Stimulated activated memory B cell treated with anti-CD40 and anti-IgM and Interleukin-4, amounts not matched to agents 10 μg/mL and 1 μg/mL and 100 μg/mL, for 72 hours (primary cell): ENCODE data around the gene MPP1.
A peak's percentile ranks its signal among the peaks of the same experiment; 100 is the strongest.

Source experiments
- ATAC-seq: fragments of 150-1000 bp; cut with Tn5 transposase; 2 replicates; pipeline ENCODE4 v1.10.0; 2021
- H3K27ac Mint-ChIP-seq: one replicate; pipeline ENCODE4 v1.8.0; 2022; ENCODE audit warnings: mild to moderate bottlenecking, mixed read lengths
- H3K27me3 Mint-ChIP-seq: one replicate; pipeline ENCODE4 v1.8.0; 2022; ENCODE audit warnings: mixed read lengths
- H3K36me3 Mint-ChIP-seq: one replicate; pipeline ENCODE4 v1.8.0; 2022; ENCODE audit warnings: mixed read lengths
- H3K4me1 Mint-ChIP-seq: one replicate; pipeline ENCODE4 v1.8.0; 2022; ENCODE audit warnings: mixed read lengths
- H3K4me3 Mint-ChIP-seq: one replicate; pipeline ENCODE4 v1.8.0; 2022; ENCODE audit warnings: mild to moderate bottlenecking, moderate library complexity, mixed read lengths
- H3K9me3 Mint-ChIP-seq: one replicate; pipeline ENCODE4 v1.8.0; 2022; ENCODE audit warnings: mixed read lengths

Gene MPP1

GRCh38 chrX:154732421-154733065 lies 72.7 kb downstream of the MPP1 start:
- H3K9me3 Mint-ChIP-seq, result no peaks in the 10 kb centered on the region
- peak overlapping the region; percentile 35 for H3K27ac Mint-ChIP-seq
- no peak for ATAC-seq
- H3K36me3 Mint-ChIP-seq, result peaks cover 10% of the 10 kb centered on the region
- no peaks in the 10 kb centered on the region for H3K27me3 Mint-ChIP-seq
- peaks cover 43% of the 10 kb centered on the region for H3K4me1 Mint-ChIP-seq
- H3K4me3 Mint-ChIP-seq, result no peak overlapping the region

DNA sequence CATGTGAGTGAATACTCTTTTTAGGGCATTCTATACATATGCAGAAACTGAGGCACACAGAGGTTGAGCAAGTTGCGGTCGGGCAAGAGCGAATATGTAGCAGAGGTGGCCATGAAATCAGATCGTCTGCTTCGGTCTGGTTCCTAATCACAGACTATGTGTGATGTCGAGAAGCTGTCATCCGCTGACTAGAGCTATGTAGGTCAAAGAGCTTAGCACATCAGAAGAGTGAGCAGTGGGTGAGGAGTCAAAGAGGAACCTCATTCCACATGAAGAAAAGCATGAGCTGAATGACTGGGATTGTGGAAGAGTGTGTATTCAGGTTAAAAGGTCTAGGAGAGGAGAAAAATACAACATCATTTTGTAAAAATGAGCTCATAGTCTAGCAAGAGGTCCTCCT lies 73.4 kb downstream of the MPP1 start:
- H3K4me1 Mint-ChIP-seq, result peaks cover 41% of the 10 kb centered on the region
- H3K27ac Mint-ChIP-seq, result no peak overlapping the region
- H3K36me3 Mint-ChIP-seq, result peaks cover 10% of the 10 kb centered on the region
- no peaks in the 10 kb centered on the region for H3K27me3 Mint-ChIP-seq
- ATAC-seq, result no peak
- H3K4me3 Mint-ChIP-seq, result no peak overlapping the region
- H3K9me3 Mint-ChIP-seq, result no peaks in the 10 kb centered on the region

- Mint-ChIP-seq H3K4me1 (peaks cover 46% of the 10 kb centered on the region), H3K4me3 (no peak overlapping the region), H3K9me3 (no peaks in the 10 kb centered on the region), H3K27ac (peak overlapping the region; percentile 12), H3K27me3 (no peaks in the 10 kb centered on the region), H3K36me3 (peaks cover 10% of the 10 kb centered on the region)
- ATAC-seq, result no peak
Observed at GRCh38 chrX:154731184-154731583, 74.1 kb downstream of the MPP1 start.

DNA sequence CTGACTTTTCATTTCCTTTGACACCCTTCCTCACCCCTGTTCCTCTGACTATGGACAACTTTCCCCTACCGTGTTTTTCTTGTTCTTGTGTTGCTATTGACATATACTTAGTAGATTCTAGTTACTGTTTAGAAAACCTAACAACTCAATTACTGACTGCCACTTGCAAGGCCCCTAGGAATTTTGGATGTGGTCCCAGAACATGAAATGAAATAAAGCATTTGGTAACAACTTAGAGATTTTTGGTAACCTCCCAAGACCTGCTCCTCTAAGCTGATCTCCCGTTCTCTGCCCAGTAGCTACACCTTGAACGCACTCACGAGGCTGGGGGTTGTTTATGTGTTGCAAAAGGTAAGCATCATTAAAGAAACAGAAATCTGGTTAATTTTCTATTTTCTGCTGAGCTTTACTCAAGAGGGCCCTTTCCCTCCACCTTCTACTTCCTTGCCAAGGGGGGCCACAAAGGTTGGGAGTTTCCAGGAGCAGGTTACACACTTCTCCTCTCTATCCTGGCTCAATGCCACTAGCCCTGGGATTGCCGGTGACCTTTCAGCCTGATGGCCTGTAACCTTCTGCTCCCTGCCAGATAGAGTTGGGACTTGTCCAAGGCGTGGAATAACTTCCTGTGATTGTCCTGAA lies 74.9 kb downstream of the MPP1 start:
- Mint-ChIP-seq H3K9me3 (no peaks in the 10 kb centered on the region), H3K4me1 (peaks cover 48% of the 10 kb centered on the region), H3K4me3 (no peak overlapping the region), H3K27me3 (no peaks in the 10 kb centered on the region), H3K27ac (peak overlapping the region; percentile 12), H3K36me3 (peaks cover 10% of the 10 kb centered on the region)
- no peak for ATAC-seq

GRCh38 chrX:154729439-154729838 lies 75.8 kb downstream of the MPP1 start:
- H3K27ac Mint-ChIP-seq, result no peak overlapping the region
- H3K4me1 Mint-ChIP-seq, result peaks cover 53% of the 10 kb centered on the region
- no peak overlapping the region for H3K4me3 Mint-ChIP-seq
- no peak for ATAC-seq
- no peaks in the 10 kb centered on the region for H3K27me3 Mint-ChIP-seq
- no peaks in the 10 kb centered on the region for H3K9me3 Mint-ChIP-seq
- peaks cover 10% of the 10 kb centered on the region for H3K36me3 Mint-ChIP-seq
